ENCODE measurements around the gene SPTSSA.
"Not testable (repeated sequence)": the region's sequence is repeated elsewhere in the genome, so short reads cannot be mapped to it uniquely, and the experiment has no call there.

The SPTSSA gene

DNA sequence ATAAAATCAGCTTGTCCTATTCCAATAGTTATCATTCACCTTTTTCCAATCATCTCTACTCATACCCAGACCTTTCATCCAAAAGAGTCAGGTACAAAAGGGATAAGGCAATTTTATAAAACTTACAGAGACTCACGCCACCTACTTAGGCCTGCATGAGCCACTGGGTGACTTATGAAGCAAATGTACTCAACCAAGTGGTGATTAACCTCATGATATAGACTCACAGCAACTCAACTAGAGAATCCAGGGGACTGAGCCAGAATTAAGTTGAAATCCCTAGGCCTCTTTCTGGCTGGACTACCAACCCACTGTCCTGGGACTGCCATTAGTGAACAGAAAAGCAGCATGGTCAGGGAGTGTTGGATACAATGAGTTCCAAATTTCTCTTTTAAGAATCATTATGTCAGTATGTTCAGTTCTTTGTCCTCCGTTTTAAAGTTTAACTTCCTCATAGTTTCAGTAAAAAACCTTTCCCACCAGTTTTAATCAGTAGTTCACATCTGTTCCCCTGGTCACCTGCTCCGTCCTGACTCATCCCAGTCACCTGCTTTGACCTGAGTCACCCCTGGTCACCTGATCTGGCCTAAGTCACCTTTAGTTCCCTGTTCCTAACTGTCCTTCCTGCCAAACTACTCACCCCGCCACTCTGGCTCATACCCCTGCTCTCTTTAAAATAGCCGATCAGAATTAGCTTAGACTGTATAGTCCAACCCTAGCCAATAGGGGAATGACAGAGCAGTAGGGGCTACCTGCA, 36.8 kb downstream of the SPTSSA start:
- no peak for DNase-seq

DNA sequence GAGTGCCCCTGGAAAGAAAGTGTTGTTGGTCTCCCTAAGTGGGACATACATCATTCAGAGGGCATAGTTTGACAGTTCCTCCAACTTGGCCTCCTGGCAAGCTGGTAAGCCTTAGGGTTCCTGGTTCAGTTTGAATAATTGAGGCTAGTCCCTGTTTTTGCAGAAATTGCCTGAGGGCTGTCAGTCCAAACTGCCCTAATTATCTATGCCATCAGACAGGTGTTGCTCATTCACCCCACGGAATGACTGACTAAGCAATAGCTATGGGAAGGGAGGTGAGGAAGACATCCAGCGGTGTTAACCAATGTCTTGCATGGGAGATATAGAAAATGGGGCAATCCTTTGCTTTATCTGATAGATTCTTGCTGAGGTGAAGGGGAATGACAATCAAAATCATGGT, 37.6 kb downstream of the SPTSSA start:
- DNase-seq = no peak

DNA sequence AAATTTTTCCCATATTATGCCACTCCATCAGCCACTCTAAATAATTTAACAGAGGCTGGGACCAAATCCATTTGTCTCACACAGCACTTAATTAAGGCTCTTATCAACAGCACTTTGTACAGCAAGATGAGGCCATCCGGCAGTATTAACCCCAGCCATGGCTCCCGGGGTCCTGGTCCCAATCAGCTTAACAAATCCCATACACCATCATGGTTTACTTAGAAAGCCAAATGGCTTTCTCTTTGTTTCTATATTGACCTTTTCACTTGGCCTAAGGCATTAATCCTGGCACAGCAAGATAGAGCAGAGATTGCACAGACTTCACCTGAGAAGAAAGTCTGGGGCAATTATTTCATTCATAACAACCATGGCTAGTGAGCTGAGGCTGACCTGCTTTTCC, 38.6 kb downstream of the SPTSSA start:
- no peak for DNase-seq

DNA sequence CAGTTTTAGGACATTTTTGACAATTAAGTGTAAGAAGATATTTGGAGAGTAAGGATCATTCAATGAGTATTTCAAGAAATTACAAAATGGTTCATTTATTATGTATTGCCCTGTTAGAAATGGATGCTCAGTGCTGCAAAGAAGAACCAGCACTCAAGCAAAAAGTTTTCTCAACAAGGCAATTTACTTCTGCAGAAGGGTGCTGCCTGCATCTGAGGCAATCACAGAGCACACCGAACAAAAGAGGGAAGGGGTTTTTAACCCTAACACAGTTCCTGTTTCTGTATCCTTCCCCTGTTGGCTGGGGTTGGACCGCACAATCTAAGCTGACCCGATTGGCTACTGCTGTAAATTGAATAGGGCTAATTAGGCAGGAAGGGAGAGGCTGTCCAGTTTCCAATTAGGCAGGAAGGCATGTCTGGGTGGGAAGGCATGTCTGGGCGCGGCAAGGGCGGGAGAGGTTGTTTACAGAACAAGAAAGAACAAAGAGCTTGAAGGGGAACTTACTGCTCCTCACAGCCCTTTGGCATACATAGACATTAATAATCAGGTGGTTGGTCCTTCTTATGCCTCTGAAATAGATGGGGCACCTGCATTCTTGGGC, 41.4 kb downstream of the SPTSSA start:
- no peak for DNase-seq

DNA sequence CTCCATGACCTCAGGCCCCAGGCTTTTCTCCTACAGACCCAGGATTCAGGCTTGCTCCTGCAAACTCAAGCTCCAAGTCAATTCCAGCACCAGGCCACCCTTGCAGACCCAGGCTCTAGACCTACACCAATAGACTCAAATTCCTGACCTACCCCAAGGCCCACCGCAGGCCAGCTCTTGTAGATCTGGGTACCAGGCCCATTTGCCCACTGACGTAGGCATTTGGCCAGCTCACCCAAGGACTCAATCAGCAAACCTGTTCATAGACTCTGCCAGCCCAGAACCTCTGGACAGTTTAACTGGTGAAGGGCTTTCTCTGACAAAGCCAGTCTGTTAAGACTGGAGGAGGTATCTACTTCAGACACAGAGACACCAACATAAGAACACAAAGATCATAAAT, 52.3 kb downstream of the SPTSSA start:
- DNase-seq = no peak

DNA sequence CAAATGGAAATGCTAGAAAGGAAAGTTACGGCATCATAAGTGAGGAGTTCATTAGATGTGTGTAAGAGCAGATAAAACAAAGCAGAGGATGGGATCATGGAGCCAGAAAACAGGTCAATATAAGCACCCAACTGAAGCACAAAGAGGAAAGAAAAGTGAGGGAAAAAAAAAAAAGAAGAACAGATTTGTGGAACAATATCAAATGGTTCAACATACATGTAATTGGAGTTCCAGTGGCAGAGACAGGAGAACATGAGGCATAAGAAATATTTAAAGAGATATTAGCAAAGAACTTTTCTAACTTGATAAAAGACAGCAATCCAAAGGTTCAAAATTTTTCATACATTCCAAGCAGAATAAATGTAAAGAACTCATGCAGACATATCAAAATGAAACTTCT, 54.1 kb downstream of the SPTSSA start:
- DNase-seq = no peak

DNA sequence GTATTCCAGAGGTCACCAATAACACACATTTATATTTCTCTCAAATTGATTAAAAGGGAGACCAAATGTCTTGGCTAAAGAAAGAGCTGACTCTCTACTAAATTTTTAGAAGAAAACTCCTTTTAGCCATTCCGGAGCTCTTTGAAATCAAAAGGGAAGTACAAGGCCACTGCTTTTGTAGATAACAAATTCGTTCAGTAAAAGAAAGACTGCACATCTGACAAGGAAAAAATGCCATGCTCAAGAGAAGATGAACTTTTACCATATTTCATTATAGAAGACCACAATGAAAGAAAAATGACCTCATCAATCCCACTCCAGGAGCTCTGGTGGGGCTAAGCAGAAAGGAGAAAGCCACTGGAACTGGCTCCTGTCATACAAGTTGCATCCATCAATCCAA, 57.6 kb downstream of the SPTSSA start:
- no peak for DNase-seq

DNA sequence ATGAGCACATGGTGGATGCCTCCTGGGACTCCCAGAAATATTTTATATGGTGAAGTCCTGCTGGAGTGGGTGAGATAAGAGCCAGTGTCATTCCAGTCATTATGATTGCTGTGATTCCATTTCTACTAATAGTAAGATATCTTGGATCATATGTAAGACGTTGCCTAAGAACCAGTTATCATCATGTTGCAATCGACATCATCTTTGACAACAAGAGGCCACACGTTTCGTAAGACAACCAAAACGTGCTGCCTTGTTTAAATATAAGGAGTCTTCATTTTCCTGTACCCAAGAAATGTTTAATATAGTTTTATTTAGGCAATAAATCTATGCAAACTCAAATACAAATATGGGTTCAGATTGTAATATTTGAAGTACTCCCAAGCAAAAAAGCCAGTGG, 58.4 kb downstream of the SPTSSA start:
- no peak for DNase-seq

DNA sequence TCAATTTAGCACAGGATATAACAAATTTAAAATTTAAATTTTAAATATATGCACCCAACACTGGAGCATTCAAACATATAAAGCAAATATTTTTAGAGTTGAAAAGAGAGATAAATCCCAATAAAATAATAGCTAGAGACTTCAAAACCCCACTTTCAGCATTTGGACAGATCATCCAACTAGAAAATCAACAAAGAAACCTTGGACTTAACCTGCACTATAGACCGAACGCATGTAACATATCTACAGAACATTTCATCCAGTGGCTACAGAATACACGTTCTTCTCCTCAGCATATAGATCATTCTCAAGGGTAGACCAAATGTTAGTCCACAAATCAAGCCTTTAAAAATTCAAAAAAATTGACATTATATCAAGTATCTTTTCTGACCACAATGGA, 64.0 kb downstream of the SPTSSA start:
- DNase-seq = no peak

DNA sequence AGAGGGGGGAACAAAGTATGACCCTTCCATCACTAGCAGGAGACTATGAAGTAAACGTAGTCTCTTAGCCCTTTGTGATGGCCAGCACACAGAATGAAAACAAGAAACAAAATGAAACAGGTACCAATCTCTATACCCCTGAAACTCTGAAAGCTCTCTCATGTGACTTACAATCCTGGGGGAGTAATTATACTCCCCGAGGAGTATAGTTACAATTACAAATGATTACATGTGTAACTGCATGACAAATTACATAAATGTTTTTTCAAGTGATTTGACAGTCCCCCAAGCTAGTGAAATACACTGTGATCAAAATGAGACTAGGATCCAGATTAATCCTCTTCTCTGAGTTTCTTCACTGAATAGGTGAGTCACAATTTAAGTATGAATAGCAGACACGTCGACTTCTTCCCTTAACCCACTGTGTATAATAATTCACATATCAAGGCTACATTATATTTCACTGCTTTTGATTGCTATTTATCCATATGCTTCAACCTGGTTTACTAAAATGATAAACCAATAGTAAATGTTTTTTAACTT, 74.0 kb downstream of the SPTSSA start:
- DNase-seq = no peak

DNA sequence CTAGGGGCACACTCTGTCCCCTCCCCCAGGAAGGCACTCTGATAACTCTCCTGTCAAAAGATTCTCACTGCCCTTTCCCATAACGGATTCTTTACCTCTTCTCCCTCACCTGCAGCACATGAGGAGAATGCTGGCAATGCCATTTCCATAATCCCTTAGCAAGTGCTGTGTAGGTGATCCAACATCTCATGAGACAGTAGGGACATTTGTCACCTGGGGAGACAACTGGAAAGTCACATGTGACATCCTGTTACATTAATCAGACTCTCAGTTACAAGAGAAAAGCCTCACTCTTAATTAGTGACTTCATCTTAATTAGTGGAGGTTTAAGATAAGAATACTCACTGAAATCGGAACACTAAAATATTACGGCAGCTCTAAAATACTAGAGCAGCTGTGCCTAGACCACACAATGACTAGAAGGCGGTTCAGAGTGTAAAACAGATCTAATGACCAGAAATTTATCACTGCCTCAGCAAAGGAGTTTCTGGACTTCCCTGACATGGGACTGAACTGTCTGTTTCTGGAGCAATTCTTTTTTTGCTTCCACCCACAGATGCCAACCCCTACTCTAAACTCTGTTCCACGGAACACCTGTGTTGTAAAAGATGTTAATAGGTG, 75.1 kb downstream of the SPTSSA start:
- no peak for DNase-seq

DNA sequence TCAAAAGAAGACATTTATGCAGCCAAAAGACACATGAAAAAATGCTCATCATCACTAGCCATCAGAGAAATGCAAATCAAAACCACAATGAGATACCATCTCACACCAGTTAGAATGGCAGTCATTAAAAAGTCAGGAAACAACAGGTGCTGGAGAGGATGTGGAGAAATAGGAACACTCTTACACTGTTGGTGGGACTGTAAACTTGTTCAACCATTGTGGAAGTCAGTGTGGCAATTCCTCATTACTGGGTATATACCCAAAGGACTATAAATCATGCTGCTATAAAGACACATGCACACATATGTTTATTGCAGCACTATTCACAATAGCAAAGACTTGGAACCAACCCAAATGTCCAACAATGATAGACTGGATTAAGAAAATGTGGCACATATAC, 76.2 kb downstream of the SPTSSA start:
- not testable (repeated sequence) for DNase-seq

DNA sequence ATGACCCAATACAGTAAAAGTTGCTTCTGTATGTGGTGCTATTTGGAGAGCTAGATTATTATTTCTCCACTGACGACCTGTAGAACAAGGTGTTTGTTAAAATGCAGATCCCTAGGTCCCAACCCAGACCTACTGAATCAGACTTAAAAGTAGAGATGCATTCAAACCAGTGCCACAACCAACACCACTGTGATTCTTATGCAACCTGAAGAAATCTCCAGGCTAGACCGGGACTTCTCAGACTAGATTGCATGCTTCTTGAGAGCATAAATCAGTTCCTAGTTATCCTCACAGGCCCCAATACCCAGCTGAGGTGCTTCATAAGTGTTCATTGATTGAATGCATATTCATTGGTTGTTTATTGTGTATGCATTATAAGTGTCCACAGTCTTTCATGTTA, 78.2 kb downstream of the SPTSSA start:
- DNase-seq = no peak

Data from GOT3 (cell line).